Vagina (tissue), 2 donors: ENCODE measurements around the gene EARS2. TPM values are rescaled to one million over a fixed set of nuclear protein-coding genes. Genes with fewer than 3 reads are reported as not detected.

Experiments used
- DNase-seq, 2 donors: peaks; one replicate each; pipeline ENCODE4 v3.0.0-alpha.2; 2017; ENCODE audit errors: extremely low spot score in 2 of 2
- H3K27ac ChIP-seq: fragments of 200-600 bp; sonication (generic); one replicate; pipeline ENCODE4 v1.5.1; 2019
- H3K27me3 ChIP-seq: fragments of 200-600 bp; sonication (generic); one replicate; pipeline ENCODE4 v1.5.1; 2019
- H3K36me3 ChIP-seq, 2 donors: fragments of 200-600 bp; sonication (generic); one replicate each; pipeline ENCODE4 v1.5.1; 2017 to 2019
- H3K4me1 ChIP-seq: fragments of 200-600 bp; sonication (generic); one replicate; pipeline ENCODE4 v1.5.1; 2019
- H3K4me3 ChIP-seq, 2 donors: fragments of 200-600 bp; sonication (generic); 1 replicate in 1 of 2; 2 replicates in 1 of 2; pipeline ENCODE4 v1.5.1; 2016 to 2019
- H3K9me3 ChIP-seq: fragments of 200-600 bp; sonication (generic); one replicate; pipeline ENCODE4 v1.5.1; 2019
- POLR2A ChIP-seq, 2 donors: fragments of 450-650 bp; IDR thresholded peaks; one replicate each; pipeline ENCODE4 v1.6.1; 2017; ENCODE audit warnings: antibody characterized with exemption in 2 of 2, mild to moderate bottlenecking in 2 of 2, moderate library complexity in 2 of 2
- POLR2AphosphoS5 ChIP-seq, 2 donors: sonication (generic); formaldehyde crosslinking; IDR thresholded peaks; one replicate each; pipeline ENCODE4 v1.9.0; 2017; ENCODE audit warnings: antibody characterized with exemption in 2 of 2, mild to moderate bottlenecking in 2 of 2, low read depth in 1 of 2; ENCODE audit not compliant: insufficient read depth in 1 of 2
- intact Hi-C: fragments of 100-400 bp; cut with DNase I; formaldehyde crosslinking; loops from one replicate; pipeline ENCODE4 v1.15.1; 2023
- total RNA-seq: library from RNA; depleted of rRNA; stranded (reverse); fragments of >200 nt; gene quantifications from one replicate; pipeline ENCODE4 v1.2.3, GENCODE V29; 2016
- TF ChIP-seq, protein P1 (sequence below), 3 experiments: fragments of 450-650 bp in 2 of 3; fragments of 200-600 bp in 1 of 3; sonication (generic) in 1 of 3; IDR thresholded peaks; one replicate each; pipeline ENCODE4 v1.5.1; 2017 to 2019; ENCODE audit warnings: antibody characterized with exemption in 3 of 3, mild to moderate bottlenecking in 2 of 3, moderate library complexity in 2 of 3

The EARS2 gene
- total RNA-seq, 1 donor from 2014 or later, result 46.7 TPM

DNA sequence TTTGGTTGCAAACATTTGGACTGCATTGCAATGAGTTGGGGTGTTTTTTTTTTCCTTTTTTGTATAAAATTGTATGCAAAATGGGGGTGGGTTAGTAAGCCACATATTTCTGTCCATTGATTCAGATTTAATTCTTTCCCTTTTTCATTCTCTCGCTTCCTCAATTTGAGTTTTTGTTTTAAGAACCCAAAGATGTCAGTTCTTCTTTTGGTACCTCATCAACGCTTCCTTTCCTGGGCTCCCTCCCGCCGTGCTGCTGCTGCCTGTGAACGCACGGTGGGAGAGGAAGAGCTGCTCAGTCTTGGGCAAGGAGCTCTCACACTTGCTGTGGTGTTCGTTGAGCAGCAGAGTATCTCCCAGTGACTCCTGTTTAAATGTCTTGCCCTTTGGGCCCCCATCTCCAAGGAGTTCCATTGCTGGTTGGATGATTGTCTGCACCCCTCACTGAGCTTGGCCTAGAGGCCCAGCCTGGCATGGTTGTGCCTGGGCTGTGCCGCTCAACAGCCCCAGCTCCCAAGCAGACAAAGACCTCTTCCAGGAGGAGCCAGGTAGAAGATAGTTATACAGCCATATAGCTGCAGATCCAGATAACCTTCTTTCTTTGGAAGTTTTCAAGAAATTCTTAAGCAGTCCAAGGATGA lies 14.0 kb upstream of the EARS2 start:
- DNase-seq, result no peak
- intact Hi-C loops, result no loop called here
- TF ChIP-seq, protein P1, sequence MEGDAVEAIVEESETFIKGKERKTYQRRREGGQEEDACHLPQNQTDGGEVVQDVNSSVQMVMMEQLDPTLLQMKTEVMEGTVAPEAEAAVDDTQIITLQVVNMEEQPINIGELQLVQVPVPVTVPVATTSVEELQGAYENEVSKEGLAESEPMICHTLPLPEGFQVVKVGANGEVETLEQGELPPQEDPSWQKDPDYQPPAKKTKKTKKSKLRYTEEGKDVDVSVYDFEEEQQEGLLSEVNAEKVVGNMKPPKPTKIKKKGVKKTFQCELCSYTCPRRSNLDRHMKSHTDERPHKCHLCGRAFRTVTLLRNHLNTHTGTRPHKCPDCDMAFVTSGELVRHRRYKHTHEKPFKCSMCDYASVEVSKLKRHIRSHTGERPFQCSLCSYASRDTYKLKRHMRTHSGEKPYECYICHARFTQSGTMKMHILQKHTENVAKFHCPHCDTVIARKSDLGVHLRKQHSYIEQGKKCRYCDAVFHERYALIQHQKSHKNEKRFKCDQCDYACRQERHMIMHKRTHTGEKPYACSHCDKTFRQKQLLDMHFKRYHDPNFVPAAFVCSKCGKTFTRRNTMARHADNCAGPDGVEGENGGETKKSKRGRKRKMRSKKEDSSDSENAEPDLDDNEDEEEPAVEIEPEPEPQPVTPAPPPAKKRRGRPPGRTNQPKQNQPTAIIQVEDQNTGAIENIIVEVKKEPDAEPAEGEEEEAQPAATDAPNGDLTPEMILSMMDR (IDR thresholded peaks at IDR 0.05), result no peak
- TF ChIP-seq POLR2AphosphoS5 (IDR thresholded peaks at IDR 0.05; ENCODE audit: insufficient read depth in 1 of 2, low read depth in 1 of 2) (no peak), POLR2A (IDR thresholded peaks at IDR 0.05) (no peak)
- Histone ChIP-seq H3K4me1 (no peaks in the 10 kb centered on the region), H3K27me3 (no peaks in the 10 kb centered on the region), H3K4me3 (no peak overlapping the region), H3K9me3 (no peaks in the 10 kb centered on the region), H3K27ac (no peak overlapping the region), H3K36me3 (peaks cover 0 to 62% of the 10 kb centered on the region in 2 donors)

DNA sequence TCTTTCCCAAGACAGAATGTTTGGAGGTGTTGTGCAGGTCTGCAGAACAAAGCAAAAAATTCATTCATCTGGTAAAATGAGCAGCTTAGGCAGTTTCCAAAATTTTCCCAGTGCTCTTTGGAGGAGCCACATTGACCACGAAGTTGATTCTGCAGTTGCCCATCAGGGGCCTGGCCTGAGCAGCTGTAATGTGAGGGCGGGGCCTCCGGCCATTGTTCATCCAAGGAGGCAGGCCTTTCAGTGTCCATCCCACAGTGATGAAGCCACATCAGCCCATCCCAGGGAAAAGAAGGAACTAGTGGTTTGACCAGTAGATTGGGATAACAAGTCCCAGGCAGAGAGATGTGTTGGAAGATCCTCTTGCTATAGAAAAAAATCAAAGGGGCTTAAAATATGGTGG lies 10.5 kb upstream of the EARS2 start:
- no peaks in the 10 kb centered on the region for H3K9me3 ChIP-seq

DNA sequence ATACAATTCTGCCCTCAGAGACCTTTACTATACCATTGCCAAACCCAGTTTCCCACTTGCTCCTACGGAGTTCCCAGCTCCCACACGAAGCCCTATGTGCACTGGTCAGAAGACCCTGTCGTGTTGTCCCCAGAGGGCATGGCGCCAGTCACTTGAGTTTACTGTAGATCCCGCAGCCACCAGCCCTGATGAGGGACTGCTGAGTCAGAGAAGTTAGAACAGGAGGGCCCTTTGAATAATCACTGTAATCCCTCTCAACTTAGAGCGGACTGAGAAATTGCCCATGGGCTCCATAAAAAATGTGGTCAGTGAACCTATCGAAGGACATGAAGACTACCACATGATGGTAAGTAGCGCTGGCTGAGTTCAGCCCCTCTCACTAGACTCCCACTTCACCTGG lies 9.6 kb upstream of the EARS2 start:
- intact Hi-C loops, result no loop called here
- peaks cover 8 to 95% of the 10 kb centered on the region in 2 donors for H3K36me3 ChIP-seq
- no peak for DNase-seq
- TF ChIP-seq, protein P1 (IDR thresholded peaks at IDR 0.05), result no peak
- TF ChIP-seq POLR2AphosphoS5 (IDR thresholded peaks at IDR 0.05; ENCODE audit: insufficient read depth in 1 of 2, low read depth in 1 of 2) (no peak), POLR2A (IDR thresholded peaks at IDR 0.05) (no peak)
- H3K4me3 ChIP-seq, result no peak overlapping the region
- no peak overlapping the region for H3K27ac ChIP-seq
- no peaks in the 10 kb centered on the region for H3K9me3 ChIP-seq
- H3K4me1 ChIP-seq, result no peaks in the 10 kb centered on the region
- H3K27me3 ChIP-seq, result no peaks in the 10 kb centered on the region

More for the DNA sequence above, 10.5 kb upstream of the EARS2 start:
- intact Hi-C loops, result no loop called here
- H3K4me3 ChIP-seq, result no peak overlapping the region
- no peak overlapping the region for H3K27ac ChIP-seq
- H3K36me3 ChIP-seq, result peaks cover 8 to 95% of the 10 kb centered on the region in 2 donors
- H3K27me3 ChIP-seq, result no peaks in the 10 kb centered on the region
- no peak for TF ChIP-seq POLR2AphosphoS5 (IDR thresholded peaks at IDR 0.05; ENCODE audit: insufficient read depth in 1 of 2, low read depth in 1 of 2)
- no peak for TF ChIP-seq POLR2A (IDR thresholded peaks at IDR 0.05)
- TF ChIP-seq, protein P1 (IDR thresholded peaks at IDR 0.05), result no peak
- H3K4me1 ChIP-seq, result no peaks in the 10 kb centered on the region
- no peak for DNase-seq

DNA sequence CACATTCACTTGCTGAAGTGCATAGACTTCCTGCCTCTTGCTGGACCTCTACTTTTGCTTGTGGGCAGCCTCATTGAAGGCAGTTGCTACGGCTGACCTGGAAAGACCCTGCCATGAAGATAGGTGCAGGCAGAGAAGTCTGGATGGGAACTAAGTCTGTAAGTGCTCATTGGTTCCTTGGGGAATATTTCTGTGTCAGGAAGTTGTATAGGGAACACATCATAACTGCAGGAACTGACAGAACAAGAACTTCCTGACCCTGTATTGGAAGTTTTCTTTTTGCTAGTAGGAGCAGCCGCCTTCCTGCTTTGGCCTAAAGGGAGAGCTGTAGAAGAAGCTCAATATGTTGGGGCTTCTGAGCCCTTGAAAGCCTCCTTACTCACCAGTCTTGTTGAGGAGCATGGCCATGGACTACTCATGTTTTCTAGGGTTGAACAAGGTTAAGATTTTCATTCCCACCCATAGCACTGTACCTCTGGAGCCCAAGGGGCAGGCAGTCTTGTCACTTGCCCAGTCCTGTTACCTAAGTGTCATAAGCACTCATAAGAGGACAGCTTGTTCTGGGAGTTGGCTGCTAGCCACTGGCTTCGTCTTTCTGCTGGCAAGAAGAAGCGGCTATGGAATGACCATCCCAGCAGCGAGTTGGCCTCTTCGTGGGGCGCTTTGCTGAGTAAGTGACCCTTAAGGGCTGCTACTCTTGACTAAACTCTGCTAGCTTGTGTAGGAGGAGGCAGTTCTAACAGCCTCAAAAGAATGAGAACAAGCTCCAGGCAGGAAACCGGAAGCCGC lies 7.6 kb upstream of the EARS2 start:
- DNase-seq, result no peak
- Histone ChIP-seq H3K9me3 (no peaks in the 10 kb centered on the region), H3K4me1 (peaks cover 13% of the 10 kb centered on the region), H3K4me3 (no peak overlapping the region), H3K36me3 (peaks cover 8 to 92% of the 10 kb centered on the region in 2 donors), H3K27ac (no peak overlapping the region), H3K27me3 (no peaks in the 10 kb centered on the region)
- intact Hi-C loops, result no loop called here
- no peak for TF ChIP-seq POLR2AphosphoS5 (IDR thresholded peaks at IDR 0.05; ENCODE audit: insufficient read depth in 1 of 2, low read depth in 1 of 2)
- TF ChIP-seq POLR2A (IDR thresholded peaks at IDR 0.05), result no peak
- TF ChIP-seq, protein P1 (IDR thresholded peaks at IDR 0.05), result no peak

DNA sequence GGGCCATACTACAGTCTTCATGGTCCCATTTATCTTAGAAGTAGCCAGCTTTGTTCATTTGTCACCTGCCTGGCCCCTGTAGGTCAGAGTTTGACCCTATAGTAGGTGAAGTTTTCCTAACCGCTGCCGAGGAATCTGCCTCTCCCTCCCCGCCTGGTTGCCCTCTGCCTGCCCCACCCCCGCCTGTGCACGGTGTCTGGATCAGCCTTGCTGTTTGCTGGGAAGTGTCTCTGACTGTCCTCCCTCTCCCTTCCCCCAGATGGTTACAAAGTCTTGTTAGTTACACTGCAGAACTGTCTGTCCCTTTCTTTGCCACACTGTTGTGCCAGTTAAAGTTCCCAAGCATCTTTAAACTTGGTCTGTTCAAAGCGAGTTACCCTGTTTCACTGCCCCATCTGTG lies 6.0 kb upstream of the EARS2 start:
- Histone ChIP-seq H3K4me3 (no peak overlapping the region), H3K9me3 (no peaks in the 10 kb centered on the region), H3K4me1 (peaks cover 29% of the 10 kb centered on the region), H3K27ac (no peak overlapping the region), H3K36me3 (peaks cover 8 to 80% of the 10 kb centered on the region in 2 donors), H3K27me3 (no peaks in the 10 kb centered on the region)
- DNase-seq, result no peak
- TF ChIP-seq, protein P1 (IDR thresholded peaks at IDR 0.05), result no peak
- TF ChIP-seq POLR2A (IDR thresholded peaks at IDR 0.05), result no peak
- TF ChIP-seq POLR2AphosphoS5 (IDR thresholded peaks at IDR 0.05; ENCODE audit: insufficient read depth in 1 of 2, low read depth in 1 of 2), result no peak
- intact Hi-C loops, result no loop called here
